Testis (tissue), 2 donors: ENCODE data around the gene ALK.

Experiments
- CTCF ChIP-seq, 3 experiments: fragments of 450-650 bp in 2 of 3; fragments of 200-600 bp in 1 of 3; sonication (generic) in 1 of 3; IDR thresholded peaks; one replicate each; pipeline ENCODE4 v1.5.1; 2016 to 2019; ENCODE audit warnings: antibody characterized with exemption in 3 of 3, mild to moderate bottlenecking in 2 of 3, moderate library complexity in 1 of 3
- POLR2A ChIP-seq: fragments of 450-650 bp; IDR thresholded peaks from one replicate; pipeline ENCODE4 v1.6.1; 2017; ENCODE audit warnings: antibody characterized with exemption, mild to moderate bottlenecking, moderate library complexity

GRCh38 chr2:29762239-29762638 is 159.1 kb downstream of the ALK start:
- no peak for TF ChIP-seq CTCF (IDR thresholded peaks at IDR 0.05)
- TF ChIP-seq POLR2A = no peak
